ENCODE data around the gene CIAO2A.

CIAO2A gene

GRCh38 chr15:64037966-64038365 lies 55.7 kb downstream of the CIAO2A start:
- no peak for DNase-seq

- DNase-seq = no peak
These were observed 56.5 kb downstream of the CIAO2A start for GRCh38 chr15:64037116-64037515.

- DNase-seq = no peak
These were observed 58.1 kb downstream of the CIAO2A start for GRCh38 chr15:64035525-64035924.

GRCh38 chr15:64034519-64034918 lies 59.1 kb downstream of the CIAO2A start:
- DNase-seq = no peak

GRCh38 chr15:64032329-64032728 lies 61.3 kb downstream of the CIAO2A start:
- no peak for DNase-seq

- DNase-seq = no peak
These were observed 63.5 kb downstream of the CIAO2A start for GRCh38 chr15:64030123-64030522.

- DNase-seq = no peak
These were observed 64.0 kb downstream of the CIAO2A start for GRCh38 chr15:64029633-64030032.

GRCh38 chr15:64029110-64029509 lies 64.5 kb downstream of the CIAO2A start:
- no peak for DNase-seq

- DNase-seq = no peak
These were observed 67.0 kb downstream of the CIAO2A start for GRCh38 chr15:64026591-64026990.

GRCh38 chr15:64024172-64025050 lies 69.2 kb downstream of the CIAO2A start:
- DNase-seq = no peak

- DNase-seq = no peak
These were observed 70.4 kb downstream of the CIAO2A start for GRCh38 chr15:64023220-64023619.

- no peak for DNase-seq
These were observed 71.1 kb downstream of the CIAO2A start for GRCh38 chr15:64022571-64022970.

All from effector CD4-positive, alpha-beta T cell (primary cell).